SK-N-MC (cell line): ENCODE data around the gene GSE1.

Experiments used
- EZH2 ChIP-seq: fragments of 200-600 bp; sonication (generic); IDR thresholded peaks from one replicate; pipeline ENCODE4 v1.6.1; 2017; ENCODE audit warnings: antibody characterized with exemption
- FOXP2 ChIP-seq: optimal IDR thresholded peaks from 2 replicates; pipeline ENCODE3; 2011; ENCODE audit warnings: mild to moderate bottlenecking, moderate library complexity; ENCODE audit not compliant: insufficient read depth; ENCODE audit errors: extremely low read length, control extremely low read depth
- POLR2AphosphoS5 ChIP-seq: IDR thresholded peaks from 2 replicates; pipeline ENCODE4 v1.6.1; 2012; ENCODE audit warnings: mild to moderate bottlenecking, low read depth, low read length, borderline replicate concordance

- TF ChIP-seq FOXP2 (no peak), POLR2AphosphoS5 (no peak), EZH2 (no peak)
Measured at GRCh38 chr16:85657267-85657650, 44.1 kb downstream of the GSE1 start.
